ENCODE measurements around the gene TESK2. TPM values are rescaled to one million over a fixed set of nuclear protein-coding genes. Genes with fewer than 3 reads are reported as not detected.

Gene TESK2
- total and polyA plus RNA-seq, 12 donors = 0.77 to 2.6 (median 1.3) TPM

DNA sequence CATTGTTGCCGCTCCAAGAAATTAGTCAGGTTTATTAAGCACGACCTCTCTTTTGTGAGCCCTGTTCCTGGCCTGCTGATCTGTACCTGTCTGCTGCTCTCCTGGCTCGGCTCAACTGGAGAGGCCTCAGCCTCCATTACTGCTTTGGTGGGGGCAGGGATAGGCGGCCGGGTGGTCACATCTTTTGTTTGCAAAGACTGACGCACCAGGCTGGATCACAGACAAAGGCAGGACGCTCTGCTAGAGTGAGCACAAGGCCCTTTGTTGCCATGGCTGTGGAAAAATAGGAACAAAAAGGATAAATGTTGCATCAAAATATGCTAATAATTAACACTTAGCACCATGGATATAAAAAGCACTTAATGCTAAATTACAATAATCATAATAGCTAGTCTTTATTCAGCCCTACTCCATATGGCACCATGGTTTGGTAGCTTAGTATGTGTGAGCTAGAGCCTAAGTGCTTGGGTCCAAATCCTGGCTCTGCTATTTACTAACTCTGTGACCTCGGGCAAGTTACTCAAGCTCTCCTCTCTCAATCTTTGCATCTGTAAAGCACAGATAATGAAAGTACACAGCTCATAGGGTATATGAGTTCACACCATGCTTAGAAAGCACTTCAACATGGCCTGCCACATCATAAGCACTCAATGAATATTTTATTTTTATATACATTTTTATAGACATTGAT lies 193.2 kb downstream of the TESK2 start:
- WGBS, 2 donors = 73 to 75% methylated on average over 8 of the region's 8 CpGs
- H3K4me3 ChIP-seq = no peak overlapping the region
- DNase-seq (no peak), ATAC-seq (no peak)
- H3K27me3 ChIP-seq = no peaks in the 10 kb centered on the region
- H3K27ac ChIP-seq = no peak overlapping the region
- H3K36me3 ChIP-seq = no peaks in the 10 kb centered on the region
- intact Hi-C loops (cut with DNase I) = loop anchor here in 3 of 10 donors (2.0 kb wide), 2 partner anchors 279 to 281 kb away; no protein-coding TSS in a partner anchor
- TF ChIP-seq CTCF (IDR thresholded peaks at IDR 0.05) = no peak
- peaks cover 0 to 4% (median 1%) of the 10 kb centered on the region in 9 donors for H3K4me1 ChIP-seq
- H3K9me3 ChIP-seq = no peaks in the 10 kb centered on the region

Other genes starting within 250 kb of the TESK2 start
- under 1 TPM in 3 of 10 donors, not detected in 7; 0.17 to 0.45 (median 0.30) TPM for gene HPDL, start 164.3 kb downstream of the TESK2 start, total RNA-seq
- under 1 TPM; 0.37 to 0.62 TPM for gene HPDL, start 164.3 kb downstream of the TESK2 start, polyA plus RNA-seq
- gene TOE1, start 151.0 kb downstream of the TESK2 start, total RNA-seq = 1 to 10 TPM; 2.7 to 6.6 (median 4.1) TPM
- gene TOE1, start 151.0 kb downstream of the TESK2 start, polyA plus RNA-seq = 1 to 10 TPM; 3.5 to 4.4 TPM
- gene MUTYH, start 150.7 kb downstream of the TESK2 start, total RNA-seq = 10 to 100 TPM in 1 of 10 donors, 1 to 10 TPM in 9; 6.0 to 10.2 (median 8.9) TPM
- 10 to 100 TPM in 1 of 2 donors, 1 to 10 TPM in 1; 9.9 to 20.3 TPM for gene MUTYH, start 150.7 kb downstream of the TESK2 start, polyA plus RNA-seq
- 1 to 10 TPM in 3 of 10 donors, under 1 TPM in 6, not detected in 1; 0.31 to 3.1 (median 0.59) TPM for gene CCDC163, start 8.9 kb upstream of the TESK2 start, total RNA-seq
- 1 to 10 TPM in 1 of 2 donors, under 1 TPM in 1; 0.37 to 1.9 TPM for gene CCDC163, start 8.9 kb upstream of the TESK2 start, polyA plus RNA-seq
- 10 to 100 TPM in 9 of 10 donors, 1 to 10 TPM in 1; 7.8 to 24.6 (median 18.9) TPM for gene MMACHC, start 9.1 kb upstream of the TESK2 start, total RNA-seq
- 10 to 100 TPM in 1 of 2 donors, 1 to 10 TPM in 1; 3.6 to 12.7 TPM for gene MMACHC, start 9.1 kb upstream of the TESK2 start, polyA plus RNA-seq
- 100 to 1,000 TPM; 212 to 421 (median 289) TPM for gene PRDX1, start 30.7 kb upstream of the TESK2 start, total RNA-seq
- 100 to 1,000 TPM; 377 to 610 TPM for gene PRDX1, start 30.7 kb upstream of the TESK2 start, polyA plus RNA-seq
- gene AKR1A1, start 59.7 kb upstream of the TESK2 start, total RNA-seq = 10 to 100 TPM; 38.0 to 88.2 (median 44.3) TPM
- gene AKR1A1, start 59.7 kb upstream of the TESK2 start, polyA plus RNA-seq = 10 to 100 TPM; 67.4 to 91.8 TPM
- gene NASP, start 92.9 kb upstream of the TESK2 start, total RNA-seq = 10 to 100 TPM; 26.6 to 49.1 (median 30.3) TPM
- 100 to 1,000 TPM in 1 of 2 donors, 10 to 100 TPM in 1; 67.6 to 127 TPM for gene NASP, start 92.9 kb upstream of the TESK2 start, polyA plus RNA-seq
- 1 to 10 TPM in 5 of 10 donors, under 1 TPM in 5; 0.64 to 1.7 (median 1.0) TPM for gene CCDC17, start 132.9 kb upstream of the TESK2 start, total RNA-seq
- 1 to 10 TPM in 1 of 2 donors, under 1 TPM in 1; 0.62 to 5.0 TPM for gene CCDC17, start 132.9 kb upstream of the TESK2 start, polyA plus RNA-seq
- 10 to 100 TPM; 72.4 to 95.0 (median 84.0) TPM for gene GPBP1L1, start 195.4 kb upstream of the TESK2 start, total RNA-seq
- gene GPBP1L1, start 195.4 kb upstream of the TESK2 start, polyA plus RNA-seq = 10 to 100 TPM; 27.6 to 39.7 TPM
- 10 to 100 TPM; 22.8 to 31.0 (median 24.9) TPM for gene TMEM69, start 197.0 kb upstream of the TESK2 start, total RNA-seq
- 10 to 100 TPM; 12.9 to 21.6 TPM for gene TMEM69, start 197.0 kb upstream of the TESK2 start, polyA plus RNA-seq

All from heart right ventricle (tissue), 16 donors.